Peyer's patch (tissue), 4 donors: Measurements from ENCODE around the gene TTC28.

Source experiments
- CTCF ChIP-seq, 6 experiments: fragments of 450-650 bp in 4 of 6; fragments of 200-600 bp in 2 of 6; sonication (generic) in 1 of 6; IDR thresholded peaks; one replicate each; pipeline ENCODE4 v1.5.1; 2017 to 2019; ENCODE audit warnings: antibody characterized with exemption in 6 of 6, mild to moderate bottlenecking in 3 of 6, moderate library complexity in 1 of 6
- POLR2A ChIP-seq, 2 donors: fragments of 450-650 bp; IDR thresholded peaks; one replicate each; pipeline ENCODE4 v1.5.1; 2017; ENCODE audit warnings: antibody characterized with exemption in 2 of 2, mild to moderate bottlenecking in 2 of 2, moderate library complexity in 2 of 2

DNA sequence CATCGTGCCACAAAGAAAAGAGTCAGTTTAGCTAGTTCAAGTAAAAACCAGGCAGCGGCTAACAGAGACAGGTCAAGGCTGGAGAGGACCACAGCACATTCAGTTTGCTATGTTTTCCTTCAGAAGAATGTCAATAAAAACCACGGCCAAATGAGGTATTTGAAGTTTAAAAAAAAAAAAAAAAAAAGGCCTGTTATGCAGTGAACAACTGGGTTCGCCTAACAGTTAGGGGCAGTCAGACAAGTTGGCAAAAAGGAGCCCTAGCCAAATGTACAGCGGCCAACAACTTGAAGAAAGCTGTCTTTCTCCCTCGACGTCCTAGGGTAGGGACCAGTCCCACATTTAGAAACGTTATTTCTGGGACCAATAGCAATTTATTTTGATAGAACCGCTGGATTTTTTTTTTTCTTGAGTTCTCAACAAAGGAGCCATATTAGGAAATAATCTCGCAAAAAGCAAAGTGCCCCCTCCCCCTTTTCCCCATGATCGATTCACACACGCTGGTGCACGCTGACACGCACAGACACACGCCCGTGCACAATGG is 237.8 kb downstream of the TTC28 start:
- TF ChIP-seq CTCF (IDR thresholded peaks at IDR 0.05) (no peak), POLR2A (IDR thresholded peaks at IDR 0.05) (no peak)
